GM21447 (cell line): Measurements from ENCODE around the gene TTLL5.

Experiments
- ATAC-seq: cut with Tn5 transposase; IDR thresholded peaks from one replicate; pipeline ENCODE4 v1.9.1; 2021; ENCODE audit not compliant: unreplicated experiment

Gene TTLL5

DNA sequence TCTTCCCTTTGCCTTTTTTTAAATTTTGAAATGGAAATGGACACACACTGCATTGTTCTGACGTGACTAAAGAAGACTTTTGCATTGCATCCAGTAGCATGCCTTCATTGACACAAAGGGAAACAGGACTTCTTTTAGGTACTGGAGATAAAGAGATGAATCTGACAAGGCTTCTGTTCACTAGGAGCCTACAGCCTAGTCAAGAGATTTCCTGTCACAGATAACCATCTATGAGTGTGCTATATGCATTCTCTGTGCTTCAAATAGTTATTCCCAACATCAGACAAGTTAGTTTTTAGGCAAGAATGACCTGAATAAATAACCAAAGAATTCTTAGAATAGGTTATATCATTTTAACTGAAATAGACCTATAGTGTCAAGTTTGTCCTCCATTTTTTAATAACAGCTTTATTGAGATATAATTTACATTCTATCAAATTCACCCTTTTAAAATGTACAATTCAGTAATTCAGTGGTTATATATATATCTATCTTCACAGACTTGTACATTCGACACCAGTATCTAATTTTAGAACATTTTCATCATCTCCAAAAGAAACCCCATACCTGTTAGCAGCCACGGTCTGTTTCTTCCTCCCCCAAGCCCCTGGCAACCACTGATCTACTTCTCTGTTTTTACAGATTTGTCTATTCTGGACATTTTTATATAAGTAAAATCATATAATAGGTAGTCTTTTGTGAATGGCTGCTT is 122.7 kb downstream of the TTLL5 start:
- no peak for ATAC-seq

DNA sequence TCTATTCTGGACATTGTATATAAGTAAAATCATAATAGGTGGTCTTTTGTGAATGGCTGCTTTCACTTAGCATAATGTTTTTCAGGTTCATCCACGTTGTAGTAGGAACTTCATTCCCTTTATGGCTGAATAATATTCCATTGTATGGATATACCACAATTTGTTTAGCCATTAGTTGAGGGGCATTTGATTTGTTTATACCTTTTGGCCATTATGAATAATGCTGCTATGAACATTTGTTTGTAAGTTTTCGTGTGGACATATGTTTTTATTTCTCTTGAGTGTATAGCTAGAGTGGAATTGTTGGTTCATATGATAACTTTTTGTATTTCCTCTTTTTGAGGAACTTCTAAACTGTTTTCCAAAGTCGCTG is 123.3 kb downstream of the TTLL5 start:
- no peak for ATAC-seq

DNA sequence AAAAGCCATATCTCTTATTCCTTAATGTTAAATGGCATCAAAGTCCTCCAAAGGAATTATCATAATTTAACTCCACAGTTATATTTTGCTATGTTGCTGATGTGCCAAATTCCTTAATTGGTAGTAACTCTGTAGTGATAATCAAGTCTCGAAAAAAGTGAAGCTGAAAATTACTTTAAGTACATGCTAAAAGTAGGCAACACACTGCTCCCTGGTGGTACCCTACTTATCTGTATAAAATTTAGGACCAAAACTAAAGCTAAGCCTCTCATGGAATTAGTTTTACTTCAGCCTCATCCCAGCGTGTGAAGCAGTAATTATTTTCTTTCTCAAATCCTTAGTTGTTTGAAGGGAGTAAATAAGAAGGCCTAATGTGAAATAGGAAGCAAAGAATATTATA is 132.8 kb downstream of the TTLL5 start:
- no peak for ATAC-seq

DNA sequence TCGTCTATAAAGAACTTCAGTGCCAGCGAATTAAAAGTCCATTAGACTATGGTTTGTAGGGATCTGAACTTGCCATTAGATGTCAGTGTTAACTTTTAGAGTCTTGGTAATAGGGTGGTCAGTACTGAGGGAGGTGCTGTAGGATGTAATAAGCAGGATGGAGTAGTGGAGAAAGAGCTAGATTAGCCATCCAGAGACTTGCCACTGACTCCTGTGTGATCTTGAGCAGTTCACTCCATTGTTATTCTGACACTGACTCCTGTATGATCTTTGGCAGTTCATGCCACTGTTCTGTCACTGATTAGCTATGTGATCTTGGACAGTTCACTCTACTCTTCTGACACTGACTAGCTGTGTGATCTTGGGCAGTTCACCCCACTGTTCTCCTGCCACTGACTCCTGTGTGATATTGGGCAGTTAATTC is 133.6 kb downstream of the TTLL5 start:
- no peak for ATAC-seq

DNA sequence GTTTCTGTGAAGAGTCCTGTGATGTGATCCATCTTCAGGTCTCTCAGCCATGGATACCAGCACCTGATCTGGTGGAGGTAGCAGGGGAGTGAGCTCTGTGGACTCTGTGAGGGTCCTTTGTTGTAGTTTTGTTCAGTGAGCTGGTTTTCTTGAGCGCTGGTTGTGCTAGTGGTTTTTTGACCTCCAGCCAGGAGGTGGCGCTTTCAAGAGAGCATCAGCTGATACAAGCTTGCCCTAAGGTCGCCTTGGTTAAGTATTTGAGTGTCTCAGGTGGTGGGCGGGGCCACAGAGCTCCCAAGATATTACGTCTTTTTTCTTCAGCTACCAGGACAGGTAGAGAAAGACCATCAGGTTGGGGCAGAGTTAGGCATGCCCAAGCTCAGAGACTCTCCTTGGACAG is 139.7 kb downstream of the TTLL5 start:
- ATAC-seq: no peak

DNA sequence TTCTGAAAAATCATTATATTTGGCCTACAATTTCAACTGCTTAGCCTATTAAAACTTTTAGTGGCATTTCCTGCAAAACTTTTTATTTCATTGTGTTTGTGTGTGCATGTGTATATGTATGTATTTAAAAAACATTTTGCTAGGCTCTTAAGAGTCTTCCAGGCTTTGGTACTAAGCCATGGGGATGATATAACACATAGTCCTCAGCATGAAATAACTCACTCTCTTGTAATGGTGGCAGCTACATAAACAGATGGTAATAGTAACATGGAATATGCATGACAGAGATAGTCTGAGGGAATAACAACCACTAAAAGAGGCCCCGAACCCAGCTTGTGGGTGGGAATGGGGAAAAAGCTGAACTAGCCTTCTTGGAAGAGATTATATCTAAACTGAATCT is 141.4 kb downstream of the TTLL5 start:
- ATAC-seq: no peak

DNA sequence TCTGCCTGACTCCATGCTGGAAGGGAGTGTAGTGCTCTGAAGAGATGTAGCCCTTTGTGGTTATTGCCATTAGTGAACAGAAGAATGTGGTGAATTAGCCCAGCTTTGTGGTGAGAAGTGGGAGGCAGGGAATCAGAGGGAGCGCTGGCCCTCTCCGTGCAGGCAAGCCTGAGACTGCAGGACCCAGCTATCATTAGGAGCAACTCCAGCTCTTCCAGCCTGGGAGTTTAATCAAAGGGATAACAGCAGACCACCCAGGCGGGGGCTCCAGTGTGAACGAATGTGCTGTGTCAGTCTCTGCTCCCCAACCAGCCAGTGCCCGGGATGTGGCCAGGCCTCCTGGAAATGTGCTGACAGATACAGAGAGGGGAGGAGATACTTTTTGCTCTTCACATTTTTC is 142.7 kb downstream of the TTLL5 start:
- ATAC-seq: no peak

DNA sequence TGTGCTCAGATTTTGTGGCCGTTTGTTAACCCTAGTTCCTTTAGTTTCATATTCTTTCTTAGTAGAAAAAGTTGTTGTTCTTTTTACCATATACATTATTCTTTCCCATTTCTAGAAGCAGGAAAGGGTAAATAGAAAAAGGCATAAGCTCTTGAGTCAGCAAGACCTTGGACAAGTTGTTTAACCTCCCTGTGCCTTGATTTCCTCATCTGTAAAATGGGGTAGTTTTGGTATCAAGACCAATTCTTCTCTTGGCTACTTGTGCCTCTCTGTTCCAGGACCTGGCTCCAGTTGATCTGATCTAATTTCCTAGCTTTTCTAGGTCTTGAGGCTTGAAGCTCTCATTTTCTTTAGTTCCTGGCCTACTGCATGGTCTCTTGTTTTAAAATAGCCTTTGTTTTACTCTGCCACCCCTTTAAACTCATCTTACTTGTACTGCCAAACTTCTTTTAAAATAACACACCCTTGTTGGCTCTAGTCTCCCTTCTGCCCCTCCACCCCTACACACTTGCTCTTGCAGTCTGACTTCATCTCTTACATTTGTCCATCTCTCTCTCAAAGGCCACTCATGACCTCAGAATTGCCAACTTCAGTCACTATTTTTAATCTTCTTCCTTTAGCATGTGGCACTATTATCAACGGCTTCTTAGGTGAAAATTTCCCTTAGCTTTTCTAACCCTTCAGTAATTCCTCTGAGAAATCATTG is 143.7 kb downstream of the TTLL5 start:
- ATAC-seq: no peak

DNA sequence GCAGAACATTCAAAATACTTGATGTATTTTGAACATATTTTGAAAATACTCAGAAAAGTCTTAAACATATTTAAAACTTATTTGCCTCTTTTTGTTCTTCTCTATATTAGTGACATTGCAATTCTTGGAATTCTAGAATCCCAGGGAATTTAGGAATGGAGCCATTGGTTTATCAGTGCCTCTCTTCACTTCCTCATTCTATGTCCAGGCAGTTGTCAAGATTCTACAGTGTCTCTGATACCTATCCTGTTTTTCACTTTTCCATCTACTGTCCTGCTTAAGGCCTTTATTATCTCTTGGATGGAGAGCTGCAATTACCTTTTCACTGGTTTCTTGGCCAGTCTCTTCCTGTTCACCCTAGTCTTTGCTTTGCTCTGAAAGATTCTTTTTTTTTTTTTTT is 144.6 kb downstream of the TTLL5 start:
- no peak for ATAC-seq

DNA sequence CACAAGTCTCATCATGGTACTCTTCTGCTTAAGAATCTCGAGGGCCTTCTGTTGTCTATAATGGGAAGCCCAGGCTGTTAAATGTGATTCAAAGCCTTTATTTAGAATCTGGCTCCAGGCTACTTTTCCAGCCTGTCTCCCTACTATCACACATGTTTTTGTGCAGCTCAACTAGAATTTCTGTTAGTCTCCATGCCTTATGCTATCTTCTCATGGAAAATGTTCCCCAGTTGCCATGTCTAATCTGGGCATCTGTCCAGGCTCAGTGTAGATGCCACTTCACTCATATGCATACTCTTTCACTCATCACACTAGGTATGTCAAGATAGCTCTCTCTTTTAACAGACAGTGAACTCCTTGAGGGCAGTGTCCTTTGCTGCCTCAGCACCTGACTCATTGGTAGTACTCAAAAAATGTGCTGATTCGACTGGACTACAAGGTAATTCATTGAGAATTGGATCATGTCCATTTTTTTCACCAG is 145.3 kb downstream of the TTLL5 start:
- no peak for ATAC-seq

DNA sequence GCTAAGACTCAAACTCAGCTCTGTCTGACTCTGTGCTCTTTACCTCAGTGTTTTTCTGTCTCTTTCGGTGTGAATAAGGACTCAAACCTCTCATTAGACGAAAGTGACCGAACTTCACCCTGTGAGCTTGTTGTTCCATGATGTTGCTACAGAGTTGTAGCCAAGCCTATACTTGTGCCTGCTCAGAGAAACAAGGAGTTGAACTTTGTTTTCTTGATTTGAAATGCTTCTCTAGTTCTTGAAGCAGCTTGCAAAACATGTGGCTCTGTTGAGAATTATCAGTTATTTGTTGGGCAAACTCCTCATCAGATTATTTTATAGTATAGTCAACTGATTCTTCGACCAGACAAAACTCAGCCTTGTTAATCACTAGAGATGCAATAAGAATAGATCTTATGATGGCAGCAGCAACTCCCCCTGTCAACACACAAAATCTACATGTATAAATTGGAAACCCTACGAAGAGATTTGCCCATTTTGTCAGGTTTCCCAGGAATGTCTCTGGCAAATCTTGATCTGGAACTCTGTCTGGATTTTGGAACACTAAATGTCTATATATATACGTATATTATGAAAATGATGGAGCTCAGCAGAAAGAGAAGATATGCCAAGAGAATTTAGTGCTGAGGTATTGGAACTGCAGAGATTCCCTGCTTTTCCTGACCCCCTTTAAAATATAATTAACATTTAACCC is 146.8 kb downstream of the TTLL5 start:
- ATAC-seq: no peak

DNA sequence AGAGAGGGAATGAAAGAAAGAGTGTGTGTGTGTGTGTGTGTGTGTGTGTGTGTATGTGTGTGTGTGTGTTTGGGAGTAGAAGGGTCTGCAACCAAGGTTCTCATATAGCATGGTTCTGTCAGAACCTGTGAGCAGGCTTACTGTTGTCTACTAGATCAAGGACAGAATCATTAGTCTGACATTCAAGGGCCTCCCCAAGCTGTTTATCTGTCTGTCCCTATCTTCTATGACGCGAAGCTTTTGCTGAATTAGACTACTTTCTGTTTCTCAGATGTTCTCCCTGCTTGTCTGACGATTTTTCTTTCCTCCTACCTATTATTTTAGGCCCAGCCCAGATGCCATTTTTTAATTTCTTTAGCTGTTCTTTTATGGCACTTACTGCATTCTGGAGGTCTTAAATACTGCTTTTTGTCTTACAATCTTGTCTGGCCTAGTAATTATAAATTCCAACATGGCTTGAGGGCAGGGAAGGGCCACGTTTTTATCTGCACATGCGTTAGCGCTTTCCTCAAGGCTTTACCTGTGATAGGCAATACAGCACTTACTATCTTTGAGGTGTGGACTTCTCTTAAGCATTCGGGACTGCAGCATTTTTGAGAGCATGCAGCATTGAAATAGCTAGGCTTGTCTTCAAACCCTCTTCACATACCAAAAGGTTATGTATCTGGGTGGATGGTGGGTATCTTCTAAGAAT is 150.2 kb downstream of the TTLL5 start:
- no peak for ATAC-seq

DNA sequence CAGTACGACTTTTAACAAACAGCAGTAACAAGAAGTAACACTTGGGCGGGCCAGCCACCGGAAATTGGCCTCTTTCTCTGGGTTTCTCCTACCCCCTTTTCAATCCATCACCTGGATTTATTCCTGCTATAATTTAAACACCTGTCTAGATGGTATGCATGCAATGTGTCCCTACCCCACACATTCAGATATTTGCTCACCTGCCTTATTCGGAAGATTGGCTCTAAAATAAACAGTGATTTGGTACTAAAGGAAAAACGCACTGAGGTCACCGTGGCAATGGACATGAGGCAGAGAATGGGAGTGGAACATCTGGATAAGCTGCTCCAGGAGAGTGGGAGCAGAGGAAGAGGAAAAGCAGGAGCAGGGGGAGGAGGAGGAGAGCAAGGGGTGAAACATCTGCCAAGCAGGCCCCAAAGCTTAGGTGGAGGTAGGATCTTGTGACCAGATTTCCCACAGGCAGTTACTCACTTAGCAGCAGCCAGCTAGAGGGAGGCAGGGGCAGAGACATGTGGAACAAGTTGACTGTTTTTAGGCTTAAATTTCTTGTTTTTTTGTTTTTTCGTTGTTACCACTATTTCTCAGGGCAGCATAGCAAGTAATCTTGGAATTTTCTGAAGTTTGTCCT is 150.9 kb downstream of the TTLL5 start:
- no peak for ATAC-seq

DNA sequence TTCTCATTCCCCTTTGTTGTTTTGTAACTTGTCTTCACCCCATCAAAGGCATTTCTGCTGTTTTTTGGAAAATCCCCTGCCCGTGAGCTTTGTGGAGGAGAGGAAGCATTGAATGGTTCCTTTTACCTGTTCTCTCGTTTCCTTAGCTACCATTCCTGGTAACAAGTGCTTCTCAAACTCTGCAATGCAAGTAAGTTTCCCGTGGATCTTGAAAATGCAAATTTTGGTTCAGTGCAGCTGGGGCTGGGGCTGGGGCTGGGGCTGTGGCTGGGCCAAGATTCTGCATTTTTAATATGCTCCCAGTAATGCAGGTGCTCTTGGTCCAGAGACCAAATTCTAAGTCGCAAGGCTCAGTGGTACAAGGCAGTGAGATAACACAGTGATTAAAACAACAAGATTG is 151.6 kb downstream of the TTLL5 start:
- ATAC-seq: no peak

DNA sequence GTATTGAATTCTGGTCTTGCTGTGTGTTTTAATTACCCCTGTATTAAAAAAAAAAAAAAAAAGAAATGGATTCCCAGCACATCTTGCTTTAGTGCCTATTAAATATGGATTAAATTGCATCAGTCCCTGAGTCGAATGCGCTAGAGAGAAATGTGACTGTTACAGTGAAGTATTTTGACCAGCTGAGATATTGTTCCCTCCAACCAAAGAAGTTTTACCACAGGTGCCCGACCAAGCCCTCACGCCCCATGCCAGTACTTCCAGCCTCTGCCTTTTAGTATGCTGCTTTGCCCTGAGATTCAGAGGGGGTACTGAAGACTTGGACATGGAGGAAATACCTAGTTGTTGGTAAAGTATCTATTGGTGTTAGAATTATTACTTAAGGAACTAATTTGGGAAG is 159.7 kb downstream of the TTLL5 start:
- ATAC-seq: no peak

DNA sequence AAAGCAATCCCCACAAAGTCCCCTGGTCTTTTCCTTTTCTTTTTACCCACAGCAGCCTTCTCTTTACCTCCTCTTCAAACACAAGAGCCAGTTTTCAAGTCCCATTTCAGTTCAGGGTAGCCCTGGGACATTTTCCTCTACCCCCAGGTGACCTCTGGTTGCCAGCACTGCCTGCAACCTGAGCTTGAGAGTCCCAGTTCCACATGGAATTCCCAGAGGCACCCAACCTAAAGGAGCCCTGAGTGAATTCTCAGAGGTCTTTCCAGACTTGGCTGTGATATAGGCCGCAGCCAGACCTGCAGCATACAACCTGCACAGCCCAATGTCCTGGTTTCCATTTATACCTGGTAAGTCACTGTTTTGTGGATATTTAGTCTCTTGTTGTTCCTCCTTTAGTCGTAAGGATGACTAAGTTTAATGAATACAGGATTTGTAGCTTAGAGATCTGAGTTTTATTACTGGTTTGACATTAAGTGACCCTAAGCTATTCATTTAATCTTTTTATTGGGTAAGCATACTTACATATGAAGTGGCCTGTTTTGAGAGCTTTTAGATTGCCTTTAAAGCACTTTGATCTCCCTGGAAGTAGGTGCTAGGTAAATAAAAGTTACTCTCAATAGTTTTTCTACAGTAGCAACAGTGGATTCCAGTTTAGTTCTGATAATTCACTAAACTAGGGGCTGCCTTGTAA is 160.9 kb downstream of the TTLL5 start:
- ATAC-seq: no peak

DNA sequence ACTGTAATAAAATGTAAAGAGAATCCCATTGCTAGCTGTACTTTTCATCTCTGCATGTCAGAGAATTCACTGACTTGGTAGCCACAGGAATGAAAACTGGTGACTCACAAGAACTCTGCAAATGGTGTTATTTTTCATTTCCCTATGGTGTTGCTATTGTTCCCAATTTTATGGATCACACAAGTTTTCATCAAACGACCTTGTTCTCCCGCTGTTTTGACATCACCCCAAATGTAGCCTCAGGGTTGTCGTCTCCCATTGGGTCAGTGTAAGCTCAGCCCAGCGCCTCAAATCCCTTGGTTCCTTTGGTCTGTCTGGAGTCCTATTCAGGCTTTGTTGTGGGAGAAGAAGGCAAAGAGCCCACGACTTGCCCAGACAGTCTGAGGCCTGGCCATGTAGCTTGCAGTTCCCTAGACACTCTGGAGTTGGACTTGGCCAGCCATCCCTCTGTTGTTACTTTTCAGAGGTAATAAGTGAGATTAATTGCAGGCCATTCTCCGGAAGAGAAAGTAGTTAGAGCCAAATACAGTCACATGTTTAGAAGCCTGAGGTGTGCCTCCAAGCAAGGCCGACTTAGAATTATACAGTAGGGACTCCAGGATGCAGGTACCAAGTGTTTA is 161.6 kb downstream of the TTLL5 start:
- no peak for ATAC-seq

DNA sequence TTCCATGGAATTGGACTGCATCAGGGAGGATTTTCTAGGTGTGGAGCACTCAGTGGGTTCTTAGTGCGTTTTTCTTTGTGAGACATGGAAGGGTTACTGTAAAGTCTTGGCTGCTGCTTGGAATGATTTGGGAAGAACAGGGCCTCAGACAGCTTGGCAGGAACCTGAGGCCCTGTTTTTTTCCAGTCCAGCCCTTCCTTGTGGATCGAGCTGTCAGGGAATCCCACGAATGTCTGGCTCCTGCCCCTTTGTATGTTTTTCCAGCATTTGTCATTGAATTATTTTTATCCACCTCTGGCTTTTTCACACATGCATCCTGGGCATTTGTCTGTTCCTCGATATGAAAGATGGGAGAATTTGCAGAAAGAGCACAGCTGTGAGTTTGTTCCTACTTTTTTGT is 162.3 kb downstream of the TTLL5 start:
- ATAC-seq: no peak

DNA sequence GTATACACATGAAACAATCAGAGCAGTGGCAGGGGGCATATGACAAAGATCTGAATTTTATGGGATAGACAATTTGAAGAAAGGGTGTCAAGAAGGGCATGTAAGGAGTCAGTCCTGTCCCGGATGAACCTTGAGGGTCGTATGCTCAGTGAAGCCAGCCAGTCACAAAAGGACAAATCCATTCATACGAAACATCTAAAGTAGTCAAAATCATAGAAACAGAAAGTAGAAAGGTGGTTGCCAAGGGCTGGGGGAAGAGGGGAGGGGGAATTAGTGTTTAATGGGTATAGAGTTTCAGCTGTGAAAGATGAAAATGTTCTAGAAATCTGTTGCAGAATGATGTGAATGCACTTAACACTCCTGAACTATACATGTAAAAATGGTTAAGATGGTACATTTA is 163.3 kb downstream of the TTLL5 start:
- ATAC-seq: no peak

DNA sequence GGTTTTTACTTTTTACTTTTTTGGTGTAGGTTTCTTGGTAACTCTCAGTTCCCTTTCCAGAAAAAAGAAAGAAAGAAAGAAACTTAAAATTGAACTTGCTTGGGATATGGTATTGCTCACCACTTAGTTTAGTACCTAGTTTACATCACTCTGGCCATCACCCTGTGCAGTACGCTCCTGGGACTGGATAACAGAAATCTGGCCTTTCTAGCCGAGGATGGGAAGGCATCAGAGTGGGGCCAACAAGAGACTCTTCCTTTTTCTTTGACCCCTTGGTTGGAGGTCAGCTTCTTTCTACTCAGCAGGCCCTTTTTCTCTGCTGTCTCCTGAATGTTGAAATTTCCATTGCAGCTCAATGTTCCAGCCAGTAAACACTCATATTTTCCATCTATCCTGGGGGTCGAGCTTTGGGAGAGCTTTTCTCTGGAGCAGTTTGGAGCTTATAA is 164.1 kb downstream of the TTLL5 start:
- ATAC-seq: no peak
